Astrocyte (in vitro differentiated cells and primary cell): Measurements from ENCODE around the gene C10orf67. TPM values are rescaled to one million over a fixed set of nuclear protein-coding genes. Genes with fewer than 3 reads are reported as not detected.

Experiments used
- DNase-seq: peaks from one replicate; pipeline ENCODE4 v3.0.0-alpha.2; 2010; ENCODE audit warnings: low read depth
- FAIRE-seq: peaks from 2 replicates; lab custom pipeline; 2011; peaks lifted over from hg19 to GRCh38; lab: Jason Lieb, UNC
- H2AFZ ChIP-seq: 2 replicates; pipeline ENCODE4 v1.6.0; 2012; ENCODE audit warnings: low read depth, low read length, inconsistent platforms
- H3K27ac ChIP-seq: 2 replicates; pipeline ENCODE4 v1.5.1; 2011; ENCODE audit warnings: low read depth, low read length, inconsistent platforms
- H3K27me3 ChIP-seq: 2 replicates; pipeline ENCODE4 v1.6.0; 2011; ENCODE audit warnings: low read length, inconsistent platforms; ENCODE audit not compliant: insufficient read depth
- H3K36me3 ChIP-seq: 2 replicates; pipeline ENCODE4 v1.5.1; 2011; ENCODE audit warnings: low read length, inconsistent platforms; ENCODE audit not compliant: insufficient read depth
- H3K4me1 ChIP-seq: 2 replicates; pipeline ENCODE4 v1.5.1; 2011; ENCODE audit warnings: low read length, inconsistent platforms; ENCODE audit not compliant: insufficient read depth
- H3K4me2 ChIP-seq: 2 replicates; pipeline ENCODE4 v1.6.0; 2012; ENCODE audit warnings: low read length, inconsistent platforms
- H3K4me3 ChIP-seq: 2 replicates; pipeline ENCODE4 v1.5.1; 2011; ENCODE audit warnings: low read depth, mild to moderate bottlenecking, low read length, inconsistent platforms; ENCODE audit not compliant: insufficient read depth
- H3K79me2 ChIP-seq: 2 replicates; pipeline ENCODE4 v1.6.0; 2012; ENCODE audit warnings: mild to moderate bottlenecking, low read length, inconsistent platforms; ENCODE audit not compliant: insufficient read depth
- H3K9ac ChIP-seq: 2 replicates; pipeline ENCODE4 v1.6.0; 2012; ENCODE audit warnings: mild to moderate bottlenecking, low read length, inconsistent platforms
- H3K9me3 ChIP-seq: 2 replicates; pipeline ENCODE4 v1.5.1; 2012; ENCODE audit warnings: low read depth, mild to moderate bottlenecking, low read length, inconsistent platforms; ENCODE audit not compliant: insufficient read depth
- H4K20me1 ChIP-seq: 2 replicates; pipeline ENCODE4 v1.6.0; 2012; ENCODE audit warnings: low read length, inconsistent platforms; ENCODE audit not compliant: insufficient read depth
- H3K27ac Mint-ChIP-seq: one replicate; pipeline ENCODE4 v1.8.0; 2021; ENCODE audit warnings: mild to moderate bottlenecking, mixed read lengths; ENCODE audit not compliant: unreplicated experiment
- H3K27me3 Mint-ChIP-seq: one replicate; pipeline ENCODE4 v1.8.0; 2021; ENCODE audit warnings: low read depth, mixed read lengths; ENCODE audit not compliant: unreplicated experiment
- H3K36me3 Mint-ChIP-seq: one replicate; pipeline ENCODE4 v1.8.0; 2021; ENCODE audit warnings: low read depth, mixed read lengths; ENCODE audit not compliant: unreplicated experiment
- H3K4me1 Mint-ChIP-seq: one replicate; pipeline ENCODE4 v1.8.0; 2021; ENCODE audit warnings: low read depth, mixed read lengths; ENCODE audit not compliant: unreplicated experiment
- H3K4me3 Mint-ChIP-seq: one replicate; pipeline ENCODE4 v1.8.0; 2021; ENCODE audit warnings: mild to moderate bottlenecking, moderate library complexity, mixed read lengths; ENCODE audit not compliant: unreplicated experiment
- H3K9me3 Mint-ChIP-seq: one replicate; pipeline ENCODE4 v1.8.0; 2021; ENCODE audit warnings: mild to moderate bottlenecking, mixed read lengths; ENCODE audit not compliant: unreplicated experiment
- EZH2 ChIP-seq: IDR thresholded peaks from 2 replicates; pipeline ENCODE4 v1.6.1; 2012; ENCODE audit warnings: mild to moderate bottlenecking, low read length, inconsistent platforms; ENCODE audit not compliant: insufficient read depth
- total RNA-seq: library from RNA; stranded (reverse); gene quantifications from 2 replicates; pipeline ENCODE4 v1.2.1, GENCODE V29; 2021
- TF ChIP-seq, protein P1 (sequence below): IDR thresholded peaks from 2 replicates; pipeline ENCODE4 v1.5.1; 2011; ENCODE audit warnings: low read depth, mild to moderate bottlenecking, inconsistent platforms, low read length, moderate library complexity; ENCODE audit not compliant: insufficient read depth

C10orf67 gene
- total RNA-seq, 1 donor from 2014 or later: 0.27 TPM

DNA sequence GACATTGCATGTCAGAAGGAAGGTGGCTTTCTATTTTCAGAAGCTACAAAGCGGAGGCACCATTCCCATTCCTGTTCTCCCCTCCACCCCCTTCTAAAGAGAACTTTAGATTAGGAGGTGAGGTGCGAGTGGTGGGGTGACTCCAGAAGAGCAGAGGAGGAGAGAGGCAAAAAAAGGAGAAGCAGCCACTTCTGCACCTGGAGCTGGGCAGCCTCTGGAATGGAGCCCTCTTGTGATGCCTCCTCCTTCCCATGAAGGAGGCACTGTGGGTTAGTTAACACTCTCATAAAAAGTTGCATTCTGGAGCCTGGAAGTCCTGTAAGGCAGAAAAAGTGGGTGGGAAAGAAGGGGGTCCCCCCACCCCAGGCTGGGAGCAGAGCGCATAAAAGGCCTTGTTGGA lies 147.7 kb downstream of the C10orf67 start:
- H3K27me3 Mint-ChIP-seq: peaks cover 79% of the 10 kb centered on the region
- Histone ChIP-seq H3K4me3 (no peak overlapping the region), H4K20me1 (no peaks in the 10 kb centered on the region), H3K27ac (no peak overlapping the region), H3K4me1 (peaks cover 2% of the 10 kb centered on the region), H3K79me2 (no peaks in the 10 kb centered on the region), H3K9ac (no peak overlapping the region), H3K4me2 (no peak overlapping the region), H3K9me3 (no peaks in the 10 kb centered on the region), H3K27me3 (peaks cover 72% of the 10 kb centered on the region), H3K36me3 (no peaks in the 10 kb centered on the region), H2AFZ (no peak overlapping the region)
- no peaks in the 10 kb centered on the region for H3K36me3 Mint-ChIP-seq
- H3K4me3 Mint-ChIP-seq: no peak overlapping the region
- FAIRE-seq (no peak), DNase-seq (no peak)
- peaks cover 8% of the 10 kb centered on the region for H3K9me3 Mint-ChIP-seq
- no peak overlapping the region for H3K27ac Mint-ChIP-seq
- TF ChIP-seq, protein P1, sequence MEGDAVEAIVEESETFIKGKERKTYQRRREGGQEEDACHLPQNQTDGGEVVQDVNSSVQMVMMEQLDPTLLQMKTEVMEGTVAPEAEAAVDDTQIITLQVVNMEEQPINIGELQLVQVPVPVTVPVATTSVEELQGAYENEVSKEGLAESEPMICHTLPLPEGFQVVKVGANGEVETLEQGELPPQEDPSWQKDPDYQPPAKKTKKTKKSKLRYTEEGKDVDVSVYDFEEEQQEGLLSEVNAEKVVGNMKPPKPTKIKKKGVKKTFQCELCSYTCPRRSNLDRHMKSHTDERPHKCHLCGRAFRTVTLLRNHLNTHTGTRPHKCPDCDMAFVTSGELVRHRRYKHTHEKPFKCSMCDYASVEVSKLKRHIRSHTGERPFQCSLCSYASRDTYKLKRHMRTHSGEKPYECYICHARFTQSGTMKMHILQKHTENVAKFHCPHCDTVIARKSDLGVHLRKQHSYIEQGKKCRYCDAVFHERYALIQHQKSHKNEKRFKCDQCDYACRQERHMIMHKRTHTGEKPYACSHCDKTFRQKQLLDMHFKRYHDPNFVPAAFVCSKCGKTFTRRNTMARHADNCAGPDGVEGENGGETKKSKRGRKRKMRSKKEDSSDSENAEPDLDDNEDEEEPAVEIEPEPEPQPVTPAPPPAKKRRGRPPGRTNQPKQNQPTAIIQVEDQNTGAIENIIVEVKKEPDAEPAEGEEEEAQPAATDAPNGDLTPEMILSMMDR: no peak
- TF ChIP-seq EZH2: no peak
- no peaks in the 10 kb centered on the region for H3K4me1 Mint-ChIP-seq

DNA sequence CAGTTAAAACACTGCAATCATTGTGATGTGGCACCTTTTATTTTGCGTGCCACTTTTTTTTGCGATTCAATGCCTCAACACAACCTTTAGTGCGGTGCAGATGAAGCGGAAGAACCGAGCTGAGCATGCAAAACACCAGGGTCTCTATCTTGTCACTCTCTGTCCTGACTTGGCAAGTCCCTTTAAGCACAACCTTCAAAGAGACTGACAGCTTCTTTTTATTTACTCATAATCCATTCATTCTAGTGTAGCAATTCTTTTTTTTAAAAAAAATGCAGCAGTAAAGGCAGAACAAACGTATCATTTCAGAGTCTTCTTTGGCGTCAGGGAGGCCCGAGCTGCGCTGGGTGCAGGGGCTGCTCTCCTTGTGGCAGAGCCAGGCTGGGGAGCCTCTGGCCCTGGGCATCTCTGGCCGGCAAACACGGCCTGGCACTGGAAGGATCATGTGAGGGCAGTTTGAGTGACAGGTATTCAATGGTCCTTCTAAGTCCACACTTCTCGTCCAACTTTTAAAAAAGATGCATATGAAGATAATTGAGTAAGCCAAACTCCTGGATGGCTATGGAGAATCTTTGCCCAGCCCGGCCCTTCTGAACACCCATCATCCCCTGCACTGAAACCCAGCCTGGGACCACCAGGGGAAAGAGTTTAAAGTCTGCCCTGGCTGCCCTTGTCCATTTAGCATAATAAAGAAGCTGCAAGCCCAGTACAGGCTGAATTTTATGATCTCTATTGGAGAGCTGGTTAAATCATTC lies 148.6 kb downstream of the C10orf67 start:
- Histone ChIP-seq H3K9me3 (no peaks in the 10 kb centered on the region), H3K27me3 (peaks cover 76% of the 10 kb centered on the region), H3K79me2 (no peaks in the 10 kb centered on the region), H3K4me1 (peaks cover 2% of the 10 kb centered on the region), H3K4me2 (no peak overlapping the region), H3K4me3 (no peak overlapping the region), H3K36me3 (no peaks in the 10 kb centered on the region), H3K27ac (no peak overlapping the region), H2AFZ (no peak overlapping the region), H3K9ac (no peak overlapping the region), H4K20me1 (no peaks in the 10 kb centered on the region)
- no peak for DNase-seq
- Mint-ChIP-seq H3K27me3 (peaks cover 72% of the 10 kb centered on the region), H3K9me3 (peaks cover 9% of the 10 kb centered on the region), H3K36me3 (no peaks in the 10 kb centered on the region), H3K4me1 (no peaks in the 10 kb centered on the region), H3K27ac (peak overlapping the region; percentile 26), H3K4me3 (no peak overlapping the region)
- FAIRE-seq: no peak
- TF ChIP-seq, protein P1: no peak
- TF ChIP-seq EZH2: no peak
